Endodermal cell (in vitro differentiated cells): ENCODE data around the gene CYCS. TPM values are rescaled to one million over a fixed set of nuclear protein-coding genes. Genes with fewer than 3 reads are reported as not detected.

Source experiments
- DNase-seq: peaks from one replicate; pipeline ENCODE4 v3.0.0-alpha.2; 2017
- H3K27ac ChIP-seq: 2 replicates; pipeline ENCODE4 v1.5.1; 2013; ENCODE audit warnings: mild to moderate bottlenecking, low read depth, low read length, moderate library complexity
- H3K27me3 ChIP-seq: 2 replicates; pipeline ENCODE4 v1.6.1; 2013; ENCODE audit warnings: mild to moderate bottlenecking, low read length, moderate library complexity; ENCODE audit not compliant: insufficient read depth, control insufficient read depth, poor library complexity, severe bottlenecking
- H3K36me3 ChIP-seq: 2 replicates; pipeline ENCODE4 v1.7.0; 2013; ENCODE audit warnings: mild to moderate bottlenecking, low read length, moderate library complexity; ENCODE audit not compliant: control insufficient read depth, insufficient read depth
- H3K4me1 ChIP-seq: one replicate; pipeline ENCODE4 v1.7.0; 2013; ENCODE audit warnings: low read length; ENCODE audit not compliant: control insufficient read depth, insufficient read depth
- H3K4me3 ChIP-seq: 2 replicates; pipeline ENCODE4 v1.5.1; 2013; ENCODE audit warnings: mild to moderate bottlenecking, low read length, moderate library complexity
- H3K9ac ChIP-seq: 2 replicates; pipeline ENCODE4 v1.6.1; 2013; ENCODE audit warnings: mild to moderate bottlenecking, low read length, moderate library complexity; ENCODE audit not compliant: poor library complexity, severe bottlenecking; ENCODE audit errors: extremely low read depth
- H3K9me3 ChIP-seq: 2 replicates; pipeline ENCODE4 v1.6.1; 2013; ENCODE audit warnings: mild to moderate bottlenecking, low read length, moderate library complexity; ENCODE audit not compliant: control insufficient read depth
- H3K27ac Mint-ChIP-seq: 2 replicates; pipeline ENCODE4 v1.8.0; 2020; ENCODE audit warnings: mixed read lengths
- H3K27me3 Mint-ChIP-seq: 2 replicates; pipeline ENCODE4 v1.8.0; 2021; ENCODE audit warnings: mild to moderate bottlenecking, mixed read lengths; ENCODE audit not compliant: insufficient read depth
- H3K36me3 Mint-ChIP-seq: 2 replicates; pipeline ENCODE4 v1.8.0; 2020; ENCODE audit warnings: low read depth, mixed read lengths
- H3K4me1 Mint-ChIP-seq: 2 replicates; pipeline ENCODE4 v1.8.0; 2020; ENCODE audit warnings: mixed read lengths
- H3K4me3 Mint-ChIP-seq: 2 replicates; pipeline ENCODE4 v1.8.0; 2020; ENCODE audit warnings: mild to moderate bottlenecking, moderate library complexity, mixed read lengths
- H3K9me3 Mint-ChIP-seq: 2 replicates; pipeline ENCODE4 v1.8.0; 2020; ENCODE audit warnings: mild to moderate bottlenecking, mixed read lengths
- CTCF ChIP-seq: fragments of 200-600 bp; sonication (generic); conservative IDR thresholded peaks from 2 replicates; pipeline ENCODE4 v1.5.0; 2021; ENCODE audit warnings: antibody characterized with exemption, mild to moderate bottlenecking
- WGBS, 2 experiments: methylation state at CpG; one replicate each; pipeline versions ENCODE4 v1.1.5 to v1.1.7; 2013; ENCODE audit warnings: missing lambda C conversion rate in 2 of 2, mixed read lengths in 1 of 2; ENCODE audit not compliant: insufficient coverage in 1 of 2, insufficient read length in 1 of 2; 5-methylcytosine and 5-hydroxymethylcytosine counted together
- total RNA-seq, 2 donors: library from RNA; stranded (reverse); fragmentation: NEBNext Ultra II Directional in 1 of 2; extraction: Animal tissue kit (Norgen Biotek cat#: 25700) in 1 of 2; gene quantifications; 2 replicates in 1 of 2; 3 replicates in 1 of 2; pipeline ENCODE4 v1.2.1, GENCODE V29; 2021

CYCS gene
- total RNA-seq, 2 donors from 2014 or later, result 118 to 126 TPM

GRCh38 chr7:25073451-25073850, 51.6 kb downstream of the CYCS start:
- H3K4me3 Mint-ChIP-seq, result no peak overlapping the region
- no peaks in the 10 kb centered on the region for H3K4me1 ChIP-seq
- no peak overlapping the region for H3K9ac ChIP-seq
- H3K4me3 ChIP-seq, result no peak overlapping the region
- H3K36me3 ChIP-seq, result no peaks in the 10 kb centered on the region
- H3K27ac ChIP-seq, result no peak overlapping the region
- peaks cover 3% of the 10 kb centered on the region for H3K27me3 Mint-ChIP-seq
- peaks cover 12% of the 10 kb centered on the region for H3K4me1 Mint-ChIP-seq
- TF ChIP-seq CTCF, result no peak
- H3K27me3 ChIP-seq, result no peaks in the 10 kb centered on the region
- no peaks in the 10 kb centered on the region for H3K9me3 ChIP-seq
- WGBS, 2 experiments, result 75 to 82% methylated on average over 2 of the region's 2 CpGs
- no peaks in the 10 kb centered on the region for H3K9me3 Mint-ChIP-seq
- no peak for DNase-seq
- no peaks in the 10 kb centered on the region for H3K36me3 Mint-ChIP-seq
- no peak overlapping the region for H3K27ac Mint-ChIP-seq

Other genes with a start within 250 kb of the CYCS start
- 10 to 100 TPM in 1 of 2 donors, 1 to 10 TPM in 1; 9.8 to 11.3 TPM for gene OSBPL3, start 145.1 kb downstream of the CYCS start, total RNA-seq
- gene NPVF, start 103.2 kb upstream of the CYCS start, total RNA-seq, result not detected